CD14-positive monocyte (primary cell): ENCODE measurements around the gene VMP1. TPM values are rescaled to one million over a fixed set of nuclear protein-coding genes. Genes with fewer than 3 reads are reported as not detected.
A peak's percentile ranks its signal among the peaks of the same experiment; 100 is the strongest.

Experiments
- DNase-seq, 3 donors: peaks; one replicate each; pipeline ENCODE4 v3.0.0-alpha.2; 2011 to 2022
- H2AFZ ChIP-seq: 2 replicates; pipeline ENCODE4 v1.6.0; 2012; ENCODE audit warnings: mild to moderate bottlenecking, low read depth, low read length, inconsistent platforms; ENCODE audit not compliant: insufficient read depth, poor library complexity, severe bottlenecking
- H3K27ac ChIP-seq, 2 donors: 1 replicate in 1 of 2; 2 replicates in 1 of 2; pipeline ENCODE4 v1.5.1; 2012 to 2013; ENCODE audit warnings: low read length in 2 of 2, control low read depth in 1 of 2, inconsistent platforms in 1 of 2, low read depth in 1 of 2, mild to moderate bottlenecking in 1 of 2
- H3K27me3 ChIP-seq, 2 donors: one replicate each; pipeline versions ENCODE4 v1.6.0 to v1.6.1; 2011 to 2013; ENCODE audit warnings: low read length in 2 of 2; ENCODE audit not compliant: control insufficient read depth in 2 of 2, insufficient read depth in 2 of 2
- H3K36me3 ChIP-seq, 2 donors: replicated peaks in 1 of 2; 1 replicate in 1 of 2; 2 replicates in 1 of 2; pipeline versions ENCODE4 v1.5.1 to v1.6.1; 2012 to 2013; ENCODE audit warnings: low read length in 2 of 2, control low read depth in 1 of 2, inconsistent platforms in 1 of 2, mild to moderate bottlenecking in 1 of 2; ENCODE audit not compliant: insufficient read depth in 2 of 2, control insufficient read depth in 1 of 2
- H3K4me1 ChIP-seq, 2 donors: 1 replicate in 1 of 2; 2 replicates in 1 of 2; pipeline versions ENCODE4 v1.5.1 to v1.6.1; 2012 to 2013; ENCODE audit warnings: low read length in 2 of 2, control low read depth in 1 of 2, inconsistent platforms in 1 of 2, mild to moderate bottlenecking in 1 of 2, moderate library complexity in 1 of 2; ENCODE audit not compliant: insufficient read depth in 2 of 2, control insufficient read depth in 1 of 2
- H3K4me2 ChIP-seq: replicated peaks from 2 replicates; pipeline ENCODE3; 2012; ENCODE audit warnings: low read length, moderate library complexity, mild to moderate bottlenecking; ENCODE audit not compliant: poor library complexity, severe bottlenecking; ENCODE audit errors: extremely low read depth
- H3K4me3 ChIP-seq, 3 experiments: fragments of 200-600 bp in 1 of 3; sonication (generic) in 1 of 3; replicated peaks in 1 of 3; 1 replicate in 2 of 3; 2 replicates in 1 of 3; pipeline ENCODE4 v1.5.1; 2011 to 2013; ENCODE audit warnings: low read length in 3 of 3, mild to moderate bottlenecking in 3 of 3, control low read depth in 2 of 3, low read depth in 2 of 3, inconsistent platforms in 1 of 3, moderate library complexity in 1 of 3
- H3K79me2 ChIP-seq: 2 replicates; pipeline ENCODE4 v1.6.0; 2012; ENCODE audit warnings: mild to moderate bottlenecking, control low read depth, inconsistent platforms, low read length, moderate library complexity; ENCODE audit not compliant: insufficient read depth
- H3K9ac ChIP-seq: 2 replicates; pipeline ENCODE4 v1.6.0; 2017; ENCODE audit warnings: low read length, mild to moderate bottlenecking; ENCODE audit not compliant: insufficient read depth, poor library complexity, severe bottlenecking
- H3K9me3 ChIP-seq, 2 donors: replicated peaks in 1 of 2; 1 replicate in 1 of 2; 2 replicates in 1 of 2; pipeline versions ENCODE4 v1.5.1 to v1.6.1; 2012 to 2013; ENCODE audit warnings: low read length in 2 of 2, control low read depth in 1 of 2; ENCODE audit not compliant: control insufficient read depth in 1 of 2, insufficient read depth in 1 of 2
- H4K20me1 ChIP-seq: 2 replicates; pipeline ENCODE4 v1.6.0; 2012; ENCODE audit warnings: mild to moderate bottlenecking, low read length, control low read depth, moderate library complexity; ENCODE audit not compliant: insufficient read depth
- H3K27ac Mint-ChIP-seq, 7 donors: one replicate each; pipeline ENCODE4 v1.8.0; 2020; ENCODE audit warnings: mild to moderate bottlenecking in 7 of 7, mixed read lengths in 7 of 7, moderate library complexity in 6 of 7, inconsistent platforms in 2 of 7
- H3K27me3 Mint-ChIP-seq, 3 donors: one replicate each; pipeline ENCODE4 v1.8.0; 2021 to 2022; ENCODE audit warnings: low read depth in 3 of 3, mild to moderate bottlenecking in 3 of 3, mixed read lengths in 3 of 3, moderate library complexity in 3 of 3, inconsistent platforms in 1 of 3
- H3K36me3 Mint-ChIP-seq, 2 donors: one replicate each; pipeline ENCODE4 v1.8.0; 2020; ENCODE audit warnings: mixed read lengths in 2 of 2, inconsistent platforms in 1 of 2, mild to moderate bottlenecking in 1 of 2
- H3K4me1 Mint-ChIP-seq: one replicate; pipeline ENCODE4 v1.8.0; 2020; ENCODE audit warnings: mild to moderate bottlenecking, mixed read lengths
- H3K4me3 Mint-ChIP-seq, 2 donors: one replicate each; pipeline ENCODE4 v1.8.0; 2020; ENCODE audit warnings: mild to moderate bottlenecking in 2 of 2, mixed read lengths in 2 of 2, moderate library complexity in 1 of 2
- H3K9me3 Mint-ChIP-seq, 7 donors: one replicate each; pipeline ENCODE4 v1.8.0; 2020 to 2022; ENCODE audit warnings: mixed read lengths in 7 of 7, mild to moderate bottlenecking in 6 of 7, moderate library complexity in 6 of 7, inconsistent platforms in 2 of 7
- WGBS: methylation state at CpG from one replicate; pipeline ENCODE4 v1.1.5; 2013; ENCODE audit warnings: missing lambda C conversion rate; ENCODE audit not compliant: insufficient coverage; 5-methylcytosine and 5-hydroxymethylcytosine counted together
- intact Hi-C, 2 donors: fragments of 100-400 bp; cut with micrococcal nuclease; formaldehyde crosslinking; loops; one replicate each; pipeline versions ENCODE4 v1.15.0 to v1.15.1; 2023
- polyA plus RNA-seq, 3 donors: library from polyadenylated mRNA; depleted of rRNA in 1 of 3; unstranded in 2 of 3; stranded (reverse) in 1 of 3; fragments of 300-500 nt in 2 of 3; fragments of >200 nt in 1 of 3; fragmentation: Illumina TruSeq in 2 of 3; gene quantifications; 1 replicate in 2 of 3; 2 replicates in 1 of 3; pipeline ENCODE4 v1.2.3, GENCODE V29; 2012 to 2021
- TF ChIP-seq, protein P1 (sequence below): fragments of 200-600 bp; IDR thresholded peaks from one replicate; pipeline ENCODE4 v1.8.0; 2022; ENCODE audit warnings: antibody characterized with exemption, mild to moderate bottlenecking

Gene VMP1
- polyA plus RNA-seq, 3 donors: 246 to 511 (median 386) TPM

DNA sequence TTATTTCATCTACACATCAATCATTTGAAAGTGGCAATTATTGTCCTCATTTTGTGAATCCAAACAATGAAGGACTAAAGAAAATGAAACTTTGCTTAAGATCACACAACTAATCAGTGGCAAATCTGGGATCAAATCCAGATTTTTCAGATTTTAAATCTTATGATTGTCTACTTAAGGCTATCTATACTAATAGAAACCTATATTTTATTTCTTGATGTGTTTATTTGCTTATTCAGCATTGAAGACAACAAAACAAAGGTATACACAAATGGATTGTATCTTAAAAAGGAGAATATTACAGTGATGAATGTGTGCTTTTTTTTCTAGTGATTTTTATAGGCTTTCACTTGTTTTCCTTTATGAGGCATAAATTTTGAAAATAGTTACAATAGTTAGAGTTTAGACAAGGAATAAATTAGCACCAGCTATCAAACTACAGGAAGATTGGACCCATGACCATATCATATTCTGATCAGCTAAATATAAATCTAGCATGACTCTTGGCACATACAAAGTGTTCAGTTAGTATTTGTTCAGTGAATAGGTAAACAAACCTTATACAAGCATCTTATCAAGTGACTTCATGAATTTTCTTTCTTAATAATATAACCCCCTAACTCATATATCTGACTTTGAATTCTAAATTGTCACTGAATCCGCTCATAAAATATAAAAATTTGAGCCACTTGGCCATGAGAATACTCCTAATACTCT lies 20.5 kb downstream of the VMP1 start:
- Histone ChIP-seq H3K79me2 (peaks cover 88% of the 10 kb centered on the region), H3K9ac (no peak overlapping the region), H3K27me3 (no peaks in the 10 kb centered on the region), H2AFZ (no peak overlapping the region), H3K4me1 (peaks cover 69 to 89% of the 10 kb centered on the region in 2 donors), H4K20me1 (no peaks in the 10 kb centered on the region), H3K36me3 (peaks cover 4 to 10% of the 10 kb centered on the region in 2 donors), H3K4me2 (peak overlapping the region; percentile 26), H3K27ac (peak overlapping the region in 1 of 2 donors; percentile 77), H3K4me3 (no peak overlapping the region), H3K9me3 (no peaks in the 10 kb centered on the region)
- intact Hi-C loops: no loop called here
- Mint-ChIP-seq H3K4me1 (peaks cover 78% of the 10 kb centered on the region), H3K27ac (peak overlapping the region in 5 of 7 donors; percentile 11 to 96 (median 75)), H3K27me3 (peaks cover 0 to 2% (median 0%) of the 10 kb centered on the region in 3 donors), H3K36me3 (peaks cover 14 to 20% of the 10 kb centered on the region in 2 donors), H3K4me3 (no peak overlapping the region), H3K9me3 (no peaks in the 10 kb centered on the region)
- TF ChIP-seq, protein P1, sequence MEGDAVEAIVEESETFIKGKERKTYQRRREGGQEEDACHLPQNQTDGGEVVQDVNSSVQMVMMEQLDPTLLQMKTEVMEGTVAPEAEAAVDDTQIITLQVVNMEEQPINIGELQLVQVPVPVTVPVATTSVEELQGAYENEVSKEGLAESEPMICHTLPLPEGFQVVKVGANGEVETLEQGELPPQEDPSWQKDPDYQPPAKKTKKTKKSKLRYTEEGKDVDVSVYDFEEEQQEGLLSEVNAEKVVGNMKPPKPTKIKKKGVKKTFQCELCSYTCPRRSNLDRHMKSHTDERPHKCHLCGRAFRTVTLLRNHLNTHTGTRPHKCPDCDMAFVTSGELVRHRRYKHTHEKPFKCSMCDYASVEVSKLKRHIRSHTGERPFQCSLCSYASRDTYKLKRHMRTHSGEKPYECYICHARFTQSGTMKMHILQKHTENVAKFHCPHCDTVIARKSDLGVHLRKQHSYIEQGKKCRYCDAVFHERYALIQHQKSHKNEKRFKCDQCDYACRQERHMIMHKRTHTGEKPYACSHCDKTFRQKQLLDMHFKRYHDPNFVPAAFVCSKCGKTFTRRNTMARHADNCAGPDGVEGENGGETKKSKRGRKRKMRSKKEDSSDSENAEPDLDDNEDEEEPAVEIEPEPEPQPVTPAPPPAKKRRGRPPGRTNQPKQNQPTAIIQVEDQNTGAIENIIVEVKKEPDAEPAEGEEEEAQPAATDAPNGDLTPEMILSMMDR: no peak
- no CpG with 5 or more reads among the region's 1 CpG for WGBS
- no peak for DNase-seq

DNA sequence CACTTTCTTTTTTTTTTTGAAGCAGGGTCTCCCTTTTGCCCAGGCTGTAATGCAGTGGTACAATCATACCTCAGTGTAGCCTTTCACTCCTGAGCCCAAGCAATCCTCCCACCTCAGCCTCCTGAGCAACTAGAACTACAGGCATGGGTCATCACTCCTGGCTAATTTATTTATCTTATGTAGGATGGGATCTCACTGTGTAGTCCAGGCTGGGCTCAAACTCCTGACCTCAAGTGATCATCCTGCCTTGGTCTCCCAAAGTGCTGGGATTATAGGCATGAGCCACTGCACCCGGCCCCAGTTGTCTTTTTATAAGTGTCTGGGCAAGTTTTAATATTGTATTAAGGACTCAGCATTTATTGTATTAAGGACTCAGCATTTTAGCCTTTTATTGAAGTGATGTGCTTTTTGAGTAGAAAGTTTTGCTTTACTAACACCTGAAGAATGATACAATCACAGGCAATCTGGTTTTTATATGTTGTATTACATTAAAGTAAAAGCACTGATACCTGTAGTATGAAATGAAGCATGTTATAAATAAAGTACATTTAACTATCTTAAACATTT lies 22.9 kb downstream of the VMP1 start:
- peak overlapping the region; percentile 75 to 87 for H3K27ac ChIP-seq
- Mint-ChIP-seq H3K27me3 (no peaks in the 10 kb centered on the region), H3K4me3 (peak overlapping the region; percentile 75 to 80), H3K4me1 (peaks cover 55% of the 10 kb centered on the region), H3K36me3 (peaks cover 31 to 36% of the 10 kb centered on the region in 2 donors), H3K27ac (peak overlapping the region; percentile 91 to 98 (median 96)), H3K9me3 (no peaks in the 10 kb centered on the region)
- TF ChIP-seq, protein P1: no peak
- H4K20me1 ChIP-seq: peaks cover 19% of the 10 kb centered on the region
- no peak for DNase-seq
- peaks cover 46 to 65% of the 10 kb centered on the region in 2 donors for H3K4me1 ChIP-seq
- no peaks in the 10 kb centered on the region for H3K27me3 ChIP-seq
- no CpG with 5 or more reads among the region's 1 CpG for WGBS
- H3K4me2 ChIP-seq: peak overlapping the region; percentile 74
- H3K9me3 ChIP-seq: no peaks in the 10 kb centered on the region
- H3K79me2 ChIP-seq: peaks cover 91% of the 10 kb centered on the region
- peaks cover 23 to 32% of the 10 kb centered on the region in 2 donors for H3K36me3 ChIP-seq
- H3K9ac ChIP-seq: peak overlapping the region; percentile 20
- peak overlapping the region; percentile 35 to 68 (median 37) for H3K4me3 ChIP-seq
- intact Hi-C loops: no loop called here
- H2AFZ ChIP-seq: no peak overlapping the region
